GM12873 (cell line): Measurements from ENCODE around the gene BIRC2.

ENCODE experiments used
- CTCF ChIP-seq: IDR thresholded peaks from 2 replicates; pipeline ENCODE4 v1.5.1; 2012; ENCODE audit warnings: low read depth, mild to moderate bottlenecking, moderate library complexity, low read length, control low read depth; ENCODE audit not compliant: insufficient read depth; ENCODE audit errors: missing control alignments

Gene BIRC2

GRCh38 chr11:102390667-102391465 lies 43.9 kb downstream of the BIRC2 start:
- TF ChIP-seq CTCF: peak; percentile 92

DNA sequence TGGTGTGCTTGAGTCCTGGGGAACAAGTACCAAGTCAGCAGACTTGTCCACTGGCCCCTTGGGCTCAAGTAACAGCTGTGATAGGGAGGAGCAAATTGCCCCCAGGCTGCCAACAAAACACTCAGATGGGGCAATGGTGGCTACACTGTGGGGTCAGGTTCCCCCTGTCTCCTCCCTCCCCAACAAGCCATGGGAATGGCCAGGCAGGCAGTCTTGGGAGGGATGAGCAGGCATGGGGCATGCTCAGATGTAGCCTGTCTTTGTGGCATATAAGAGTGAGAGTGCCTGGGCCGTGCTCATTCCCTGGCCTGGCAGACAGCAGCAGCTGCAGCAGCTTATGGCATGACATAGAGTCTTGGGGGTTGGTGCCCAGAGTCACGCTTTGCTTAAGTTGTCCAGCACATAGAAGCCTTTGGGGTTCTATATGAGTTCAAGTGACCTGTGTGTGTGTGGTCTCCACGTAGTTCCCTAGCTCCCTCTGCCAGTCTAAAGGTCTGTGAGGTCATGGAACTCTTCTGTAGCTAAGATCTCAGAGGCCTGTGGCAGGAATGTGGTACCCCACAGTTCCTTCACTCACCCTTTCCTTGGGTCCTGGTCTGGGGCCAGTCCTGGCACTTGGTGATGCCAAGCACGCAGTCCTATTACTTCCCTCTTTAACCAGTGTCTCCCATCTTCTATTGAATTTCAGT lies 44.7 kb downstream of the BIRC2 start:
- no peak for TF ChIP-seq CTCF

GRCh38 chr11:102393272-102393730 lies 46.3 kb downstream of the BIRC2 start:
- TF ChIP-seq CTCF: peak; percentile 18

GRCh38 chr11:102395720-102396393 lies 48.8 kb downstream of the BIRC2 start:
- no peak for TF ChIP-seq CTCF

GRCh38 chr11:102396708-102397563 lies 49.9 kb downstream of the BIRC2 start:
- no peak for TF ChIP-seq CTCF

GRCh38 chr11:102398297-102398696 lies 51.3 kb downstream of the BIRC2 start:
- TF ChIP-seq CTCF: no peak

DNA sequence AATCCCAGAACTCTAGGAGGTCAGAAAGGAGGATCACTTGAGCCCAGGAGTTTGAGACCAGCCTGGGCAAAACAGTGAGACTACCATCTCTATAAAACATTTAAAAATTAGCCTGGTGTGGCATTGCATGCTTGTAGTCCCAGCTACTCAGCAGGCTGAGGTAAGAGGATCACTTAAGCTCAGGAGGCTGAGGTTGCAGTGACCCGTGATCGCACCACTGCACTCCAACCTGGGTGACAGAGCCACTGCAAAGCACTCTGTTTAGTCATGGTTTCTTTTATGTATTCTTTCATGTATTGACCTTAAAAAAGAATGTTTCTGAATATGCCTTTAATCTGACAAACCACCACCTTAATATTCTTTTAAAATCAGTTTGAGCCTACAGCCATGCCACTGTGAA lies 52.2 kb downstream of the BIRC2 start:
- TF ChIP-seq CTCF: no peak
